KBM-7 (cell line): ENCODE results near the gene CRBN.

Experiments
- DNase-seq: peaks from one replicate; pipeline ENCODE4 v3.0.0-alpha.2; 2015
- in situ Hi-C: fragments of 300-500 bp; cut with MboI; formaldehyde crosslinking; loops from 2 replicates; pipeline ENCODE4 v1.14.3; 2020; ENCODE audit warnings: low sequenced_read_pairs, low pct_unique_long_range_greater_than_20kb, mixed read lengths

CRBN gene

GRCh38 chr3:3179407-3180094 is at the start of gene CRBN:
Gene CRBN (minus strand): TSS chr3:3179691. CDS start chr3:3179687, 4 bp downstream.
- peak; percentile 93 for DNase-seq
- in situ Hi-C loops = no loop called here

DNA sequence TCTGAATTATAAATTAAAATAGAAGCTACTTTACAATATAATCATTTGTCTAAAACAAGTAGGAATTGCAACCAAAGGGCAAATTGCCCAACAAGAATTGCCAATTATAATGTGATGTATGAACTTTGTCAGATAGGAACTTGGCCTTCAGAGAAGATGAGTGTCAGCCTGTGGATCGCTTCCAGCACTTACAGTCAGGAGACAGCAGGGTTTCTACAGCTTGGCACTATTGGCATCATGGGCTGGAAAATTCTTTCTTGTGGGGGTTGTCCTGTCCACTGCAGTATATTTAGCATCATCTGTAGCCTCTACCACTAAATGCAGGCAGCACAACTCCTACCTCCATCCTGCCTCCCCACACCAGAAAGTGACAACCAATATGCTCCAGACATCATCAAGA is 48.1 kb upstream of the CRBN start:
- in situ Hi-C loops = no loop called here
- no peak for DNase-seq

- in situ Hi-C loops = no loop called here
- no peak for DNase-seq
Measured at GRCh38 chr3:3221528-3221927, 42.0 kb upstream of the CRBN start.

- DNase-seq = no peak
- in situ Hi-C loops = no loop called here
Measured at GRCh38 chr3:3216401-3216800, 36.9 kb upstream of the CRBN start.

DNA sequence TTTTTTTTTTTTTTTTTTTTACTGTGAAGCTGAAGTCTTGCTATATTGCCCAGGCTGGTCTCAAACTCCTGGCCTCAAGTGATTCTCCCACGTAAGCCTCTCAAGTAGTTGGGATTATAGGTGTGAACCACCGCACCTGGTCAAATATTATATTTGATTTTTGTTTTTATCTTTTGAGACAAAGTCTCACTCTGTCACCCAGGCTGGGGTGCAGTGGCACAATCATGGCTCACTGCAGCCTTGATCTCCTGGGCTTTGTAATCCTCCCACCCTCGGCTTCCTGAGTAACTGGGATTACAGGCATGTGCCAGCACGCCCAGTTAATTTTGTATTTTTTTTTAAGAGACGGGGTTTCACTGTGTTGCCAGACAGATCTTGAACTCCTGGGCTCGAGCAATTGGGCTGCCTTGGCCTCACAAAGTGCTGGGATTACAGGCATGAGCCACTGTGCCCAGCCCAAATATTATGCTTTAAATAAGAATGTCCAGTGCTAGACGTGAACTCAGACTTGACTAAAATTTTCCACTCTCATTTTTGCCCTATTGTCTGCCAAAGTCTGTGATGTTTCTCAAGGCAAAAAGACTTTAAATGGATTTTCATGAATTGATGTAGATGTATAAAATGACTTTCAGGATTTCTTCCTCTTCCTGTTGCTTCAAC is 33.4 kb upstream of the CRBN start:
- in situ Hi-C loops = no loop called here
- no peak for DNase-seq

GRCh38 chr3:3209714-3210113 is 30.2 kb upstream of the CRBN start:
- in situ Hi-C loops = no loop called here
- DNase-seq = no peak

- DNase-seq = no peak
- in situ Hi-C loops = no loop called here
Measured at GRCh38 chr3:3209057-3209456, 29.6 kb upstream of the CRBN start.

DNA sequence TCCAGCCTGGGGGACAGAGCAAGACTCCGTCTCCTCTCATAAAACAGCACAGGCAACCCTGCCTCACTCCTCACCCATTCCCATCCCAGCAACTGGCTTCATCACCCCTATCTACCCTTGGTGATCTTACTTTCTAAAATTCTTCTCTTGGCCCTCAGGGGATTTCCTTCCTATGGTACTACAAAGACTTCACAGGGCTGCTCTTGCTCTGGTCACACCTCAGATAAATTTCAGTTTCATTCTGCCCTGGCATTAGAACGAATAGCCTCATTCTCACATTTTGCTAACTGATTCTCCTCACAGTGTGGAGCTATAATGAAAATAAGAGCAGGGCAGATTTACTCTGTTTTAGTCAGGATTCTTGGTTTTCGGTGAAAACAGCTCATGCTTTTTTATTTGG is 22.1 kb upstream of the CRBN start:
- in situ Hi-C loops = no loop called here
- DNase-seq = no peak

- in situ Hi-C loops = no loop called here
- DNase-seq = peak; percentile 69
Measured at GRCh38 chr3:3200632-3201212, 21.2 kb upstream of the CRBN start.

DNA sequence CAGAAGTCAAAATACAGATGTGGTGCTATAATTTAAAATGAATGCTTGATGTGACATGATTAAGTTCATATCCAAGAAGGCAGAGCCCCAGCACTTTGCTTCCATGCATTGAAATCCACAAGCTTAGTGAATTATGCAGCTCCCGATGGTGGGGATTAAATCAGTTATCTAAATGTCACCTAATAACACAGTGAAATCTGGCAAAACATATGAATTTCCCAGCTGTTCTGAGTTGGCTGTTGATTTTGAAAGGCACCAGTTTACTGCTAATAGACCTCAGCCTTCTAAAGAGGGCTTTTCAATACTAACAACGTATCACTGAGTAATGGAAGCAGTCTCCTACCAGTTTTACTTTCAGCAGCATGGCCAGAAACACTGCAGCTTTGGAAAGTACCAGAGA is 19.8 kb upstream of the CRBN start:
- in situ Hi-C loops = no loop called here
- no peak for DNase-seq

- in situ Hi-C loops = no loop called here
- DNase-seq = peak; percentile 37
Measured at GRCh38 chr3:3196148-3196861, 16.8 kb upstream of the CRBN start.

DNA sequence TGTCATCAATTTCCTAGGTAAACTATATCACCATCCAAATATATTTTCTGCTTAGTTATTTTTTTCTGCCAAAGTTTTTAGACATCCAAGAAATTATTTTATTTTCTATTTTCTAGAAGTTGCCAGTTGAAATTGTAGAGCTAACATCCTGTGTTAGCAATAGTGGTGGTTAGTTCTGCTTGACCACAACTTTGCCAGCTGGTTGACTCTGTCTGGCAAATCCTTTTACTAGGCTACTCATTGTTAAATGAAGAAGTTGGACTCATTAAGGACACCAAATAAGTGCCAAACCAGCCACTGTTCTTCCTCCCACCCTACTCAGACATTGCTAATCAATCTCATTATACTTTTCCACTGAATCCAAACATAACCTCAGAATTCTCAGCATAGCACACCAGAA is 15.4 kb upstream of the CRBN start:
- in situ Hi-C loops = no loop called here
- DNase-seq = no peak

DNA sequence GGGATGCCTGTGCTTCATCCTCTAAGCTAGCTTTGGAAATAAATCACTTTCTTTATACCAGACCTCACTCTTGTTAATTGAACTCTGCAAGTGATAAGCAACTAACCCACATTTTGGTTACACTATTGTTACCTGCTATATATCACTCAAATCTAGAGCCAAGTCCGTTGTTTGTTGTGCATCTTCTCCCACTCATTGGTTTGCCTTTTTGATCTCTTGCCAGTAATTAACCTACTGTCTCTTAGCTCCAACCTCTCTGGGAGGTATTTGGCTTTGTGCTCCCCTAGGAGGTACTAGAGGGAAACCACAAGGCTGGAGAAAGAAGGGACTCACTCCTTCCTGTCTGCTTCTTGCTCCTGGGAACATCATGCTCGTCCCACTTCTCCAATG is 12.8 kb upstream of the CRBN start:
- DNase-seq = no peak
- in situ Hi-C loops = no loop called here

DNA sequence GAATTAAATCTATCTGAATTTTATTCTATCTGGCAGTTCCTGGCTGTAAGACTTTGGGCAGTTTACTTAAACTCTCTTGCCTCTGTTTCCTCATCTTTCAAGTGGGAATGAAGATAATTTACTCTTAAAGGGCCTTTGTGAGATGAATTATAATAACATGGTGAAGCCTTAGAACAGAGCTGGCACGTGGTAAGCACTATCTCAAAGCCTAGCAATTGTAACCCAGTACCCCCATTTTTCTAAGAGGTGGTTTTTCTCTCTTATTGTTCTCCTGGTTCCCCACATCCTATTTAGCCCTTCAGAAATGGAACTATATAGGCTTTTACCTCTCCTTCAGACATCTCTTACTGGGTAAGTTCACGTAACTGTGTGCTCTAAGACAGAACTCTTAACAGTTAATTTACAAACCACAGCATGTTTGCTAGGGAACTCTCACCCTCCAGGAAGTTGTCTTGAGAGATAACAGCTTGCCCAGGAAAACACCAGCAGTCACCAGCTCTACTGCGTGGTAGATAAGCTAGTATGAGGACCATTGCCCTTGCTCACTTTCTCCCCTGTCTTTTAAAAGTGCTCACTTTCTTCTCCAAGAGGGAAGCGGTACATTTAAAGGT is 12.3 kb upstream of the CRBN start:
- in situ Hi-C loops = no loop called here
- DNase-seq = peak; percentile 64

- in situ Hi-C loops = no loop called here
- no peak for DNase-seq
Measured at GRCh38 chr3:3189961-3190360, 10.5 kb upstream of the CRBN start.

- DNase-seq = no peak
Measured at GRCh38 chr3:3189102-3189727, 9.7 kb upstream of the CRBN start.

GRCh38 chr3:3184876-3185275 is 5.4 kb upstream of the CRBN start:
- DNase-seq = no peak
- in situ Hi-C loops = no loop called here

More at GRCh38 chr3:3189102-3189727, 9.7 kb upstream of the CRBN start:
- in situ Hi-C loops = no loop called here

DNA sequence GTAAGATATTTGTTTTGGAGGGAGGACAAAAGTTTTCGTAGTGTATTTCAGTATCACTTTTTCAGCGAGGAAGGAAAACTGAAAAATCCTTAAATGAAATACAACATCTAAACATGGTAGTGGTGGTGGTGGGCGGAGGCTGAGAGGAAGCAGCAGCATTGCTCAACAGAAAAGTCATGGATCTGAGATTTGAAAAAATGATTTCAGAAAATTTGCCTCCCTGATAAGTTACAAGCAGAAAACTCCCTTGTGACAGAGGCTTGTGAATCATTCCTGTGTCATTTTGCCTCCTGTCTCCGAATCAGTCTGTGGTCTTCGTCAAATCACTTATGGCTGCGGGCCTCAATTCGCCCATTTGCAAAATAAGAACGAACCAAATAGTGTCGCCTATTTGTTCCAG is 965 bp upstream of the CRBN start:
- in situ Hi-C loops = no loop called here
- DNase-seq = no peak
